SH-SY5Y (cell line): ENCODE results near the gene IL10RA.

Experiments used
- GATA2 ChIP-seq: IDR thresholded peaks from 2 replicates; pipeline ENCODE4 v1.6.1; 2011; ENCODE audit warnings: mild to moderate bottlenecking, low read depth, low read length
- GATA3 ChIP-seq: IDR thresholded peaks from 2 replicates; pipeline ENCODE4 v1.6.1; 2011; ENCODE audit warnings: low read depth, mild to moderate bottlenecking, low read length, moderate library complexity

GRCh38 chr11:118000067-118000849 is 14.1 kb downstream of the IL10RA start:
- TF ChIP-seq GATA2 (no peak), GATA3 (no peak)
